OCI-LY7 (cell line): ENCODE results near the gene SLC6A18. TPM values are rescaled to one million over a fixed set of nuclear protein-coding genes. Genes with fewer than 3 reads are reported as not detected.

Experiments used
- BruUV-seq: library from RNA; stranded (reverse); fragments of 400-500 nt; replicated peaks from 2 replicates; lab custom pipeline; 2021; lab: Mats Ljungman, UMichigan
- CTCF ChIA-PET: fragments of 300-600 bp; sonication (Branson Sonifier 250); formaldehyde crosslinking; loops from one replicate; lab custom pipeline; 2022; ENCODE audit warnings: antibody characterized with exemption; ENCODE audit not compliant: unreplicated experiment; lab: Charles Lee
- POLR2A ChIA-PET: fragments of 300-600 bp; sonication (Branson Sonifier 250); formaldehyde crosslinking; loops from one replicate; lab custom pipeline; 2022; ENCODE audit warnings: antibody characterized with exemption; lab: Charles Lee
- DNase-seq: peaks from one replicate; pipeline ENCODE4 v3.0.0-alpha.2; 2015; ENCODE audit warnings: low spot score
- H2AFZ ChIP-seq: fragments of 200-600 bp; sonication (generic), shearing (Covaris generic); 2 replicates; pipeline ENCODE4 v1.6.1; 2014; ENCODE audit warnings: mild to moderate bottlenecking, antibody characterized with exemption, low read length, moderate library complexity
- H3K27ac ChIP-seq: fragments of 200-600 bp; sonication (generic); 2 replicates; pipeline ENCODE4 v1.5.1; 2014; ENCODE audit warnings: mixed run types, low read depth, mild to moderate bottlenecking, moderate library complexity, low read length, inconsistent platforms; ENCODE audit not compliant: poor library complexity, severe bottlenecking
- H3K36me3 ChIP-seq: fragments of 200-600 bp; sonication (generic); 2 replicates; pipeline ENCODE4 v1.6.1; 2014; ENCODE audit warnings: mild to moderate bottlenecking, antibody characterized with exemption, low read length, moderate library complexity, mixed read lengths; ENCODE audit not compliant: insufficient read depth
- H3K4me1 ChIP-seq: fragments of 200-600 bp; sonication (generic); 2 replicates; pipeline ENCODE4 v1.5.1; 2014; ENCODE audit warnings: mild to moderate bottlenecking, low read length; ENCODE audit not compliant: insufficient read depth, poor library complexity, severe bottlenecking
- H3K4me2 ChIP-seq: fragments of 200-600 bp; sonication (generic); 2 replicates; pipeline ENCODE4 v1.6.1; 2014; ENCODE audit warnings: mild to moderate bottlenecking, low read length
- H3K4me3 ChIP-seq: fragments of 200-600 bp; sonication (generic); 2 replicates; pipeline ENCODE4 v1.5.1; 2014; ENCODE audit warnings: mild to moderate bottlenecking, low read depth, low read length; ENCODE audit not compliant: poor library complexity, severe bottlenecking
- H3K79me2 ChIP-seq: fragments of 200-600 bp; sonication (generic); 2 replicates; pipeline ENCODE4 v1.6.1; 2016; ENCODE audit warnings: low read depth, mild to moderate bottlenecking, low read length, moderate library complexity, mixed read lengths; ENCODE audit not compliant: insufficient read depth
- H3K9me2 ChIP-seq: fragments of 200-600 bp; sonication (generic); 2 replicates; pipeline ENCODE4 v1.6.1; 2016; ENCODE audit warnings: mild to moderate bottlenecking, low read length, mixed read lengths; ENCODE audit not compliant: insufficient read depth
- H3K9me3 ChIP-seq: fragments of 200-600 bp; sonication (generic); 2 replicates; pipeline ENCODE4 v1.6.1; 2014; ENCODE audit warnings: mild to moderate bottlenecking, mixed run types, low read length, mixed read lengths
- H4K20me1 ChIP-seq: fragments of 200-600 bp; sonication (generic); 2 replicates; pipeline ENCODE4 v1.6.1; 2014; ENCODE audit warnings: mild to moderate bottlenecking, antibody characterized with exemption, low read length, moderate library complexity, mixed read lengths; ENCODE audit not compliant: insufficient read depth
- EZH2phosphoT487 ChIP-seq: fragments of 200-600 bp; sonication (generic); IDR thresholded peaks from 2 replicates; pipeline ENCODE4 v1.6.1; 2018; ENCODE audit warnings: low read depth, borderline replicate concordance, mild to moderate bottlenecking, mixed run types, antibody characterized with exemption, low read length, moderate library complexity, mixed read lengths
- intact Hi-C: fragments of 100-400 bp; cut with micrococcal nuclease; formaldehyde crosslinking; loops from one replicate; pipeline ENCODE4 v1.10.0; 2022; ENCODE audit not compliant: unreplicated experiment
- total RNA-seq, 2 experiments: library from RNA; depleted of rRNA in 1 of 2; stranded (reverse); fragments of >200 nt in 1 of 2; shearing (Covaris generic) in 1 of 2; gene quantifications; 2 replicates each; pipeline ENCODE4 v1.2.3, GENCODE V29; 2014 to 2022
- TF ChIP-seq, protein P1 (sequence below): fragments of 200-600 bp; sonication (generic); conservative IDR thresholded peaks from 2 replicates; pipeline ENCODE4 v1.5.1; 2014; ENCODE audit warnings: mild to moderate bottlenecking, antibody characterized with exemption, low read length, moderate library complexity, mixed read lengths

Gene SLC6A18
- total RNA-seq, 2 experiments from 2014 or later, result not detected

DNA sequence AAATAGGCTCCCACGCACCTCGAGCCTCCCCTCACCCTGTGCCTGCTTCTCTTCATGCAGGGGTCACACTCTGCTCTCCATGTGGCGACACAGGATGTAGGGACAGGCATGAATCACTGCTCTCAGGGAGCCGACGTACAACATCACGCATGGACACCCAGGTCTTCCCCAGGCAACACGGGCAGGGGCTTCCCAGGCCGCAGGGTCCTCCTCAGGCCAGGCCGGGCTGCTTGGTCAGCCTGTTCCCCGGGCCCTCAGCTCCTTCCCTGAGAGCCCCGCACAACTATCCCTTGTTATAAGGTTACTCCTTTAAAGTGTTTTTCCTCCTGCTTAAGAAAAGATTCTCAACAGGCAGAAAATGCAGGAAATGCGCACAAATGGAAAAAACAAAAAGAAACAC, 1.1 kb downstream of the SLC6A18 start:
- H3K9me2 ChIP-seq, result no peaks in the 10 kb centered on the region
- H3K4me3 ChIP-seq, result no peak overlapping the region
- intact Hi-C loops, result no loop called here
- H4K20me1 ChIP-seq, result no peaks in the 10 kb centered on the region
- ChIA-PET POLR2A (no interaction called here), CTCF (no interaction called here)
- H3K9me3 ChIP-seq, result no peaks in the 10 kb centered on the region
- BruUV-seq, result no TSS peak
- no peak overlapping the region for H3K4me2 ChIP-seq
- H3K4me1 ChIP-seq, result peaks cover 3% of the 10 kb centered on the region
- H3K79me2 ChIP-seq, result no peaks in the 10 kb centered on the region
- no peak overlapping the region for H2AFZ ChIP-seq
- no peak for DNase-seq
- TF ChIP-seq EZH2phosphoT487, result no peak
- TF ChIP-seq, protein P1, sequence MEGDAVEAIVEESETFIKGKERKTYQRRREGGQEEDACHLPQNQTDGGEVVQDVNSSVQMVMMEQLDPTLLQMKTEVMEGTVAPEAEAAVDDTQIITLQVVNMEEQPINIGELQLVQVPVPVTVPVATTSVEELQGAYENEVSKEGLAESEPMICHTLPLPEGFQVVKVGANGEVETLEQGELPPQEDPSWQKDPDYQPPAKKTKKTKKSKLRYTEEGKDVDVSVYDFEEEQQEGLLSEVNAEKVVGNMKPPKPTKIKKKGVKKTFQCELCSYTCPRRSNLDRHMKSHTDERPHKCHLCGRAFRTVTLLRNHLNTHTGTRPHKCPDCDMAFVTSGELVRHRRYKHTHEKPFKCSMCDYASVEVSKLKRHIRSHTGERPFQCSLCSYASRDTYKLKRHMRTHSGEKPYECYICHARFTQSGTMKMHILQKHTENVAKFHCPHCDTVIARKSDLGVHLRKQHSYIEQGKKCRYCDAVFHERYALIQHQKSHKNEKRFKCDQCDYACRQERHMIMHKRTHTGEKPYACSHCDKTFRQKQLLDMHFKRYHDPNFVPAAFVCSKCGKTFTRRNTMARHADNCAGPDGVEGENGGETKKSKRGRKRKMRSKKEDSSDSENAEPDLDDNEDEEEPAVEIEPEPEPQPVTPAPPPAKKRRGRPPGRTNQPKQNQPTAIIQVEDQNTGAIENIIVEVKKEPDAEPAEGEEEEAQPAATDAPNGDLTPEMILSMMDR, result no peak
- H3K27ac ChIP-seq, result no peak overlapping the region
- H3K36me3 ChIP-seq, result no peaks in the 10 kb centered on the region

GRCh38 chr5:1226839-1227581, 1.8 kb downstream of the SLC6A18 start:
- DNase-seq, result no peak
- Histone ChIP-seq H3K79me2 (no peaks in the 10 kb centered on the region), H3K9me3 (no peaks in the 10 kb centered on the region), H3K4me2 (no peak overlapping the region), H3K27ac (no peak overlapping the region), H3K4me3 (no peak overlapping the region), H3K4me1 (peaks cover 3% of the 10 kb centered on the region), H3K36me3 (no peaks in the 10 kb centered on the region), H3K9me2 (no peaks in the 10 kb centered on the region), H4K20me1 (no peaks in the 10 kb centered on the region), H2AFZ (no peak overlapping the region)
- intact Hi-C loops, result no loop called here
- POLR2A ChIA-PET, result interaction anchor here (0.7 kb wide), 1 partner anchor 331 kb away, joined by 7 read pairs; no protein-coding TSS in a partner anchor
- CTCF ChIA-PET, result no interaction called here
- BruUV-seq, result no TSS peak
- no peak for TF ChIP-seq EZH2phosphoT487
- TF ChIP-seq, protein P1, result no peak

- H3K9me3 ChIP-seq, result no peaks in the 10 kb centered on the region
- H3K4me3 ChIP-seq, result no peak overlapping the region
- H2AFZ ChIP-seq, result no peak overlapping the region
- no TSS peak for BruUV-seq
- no peak overlapping the region for H3K27ac ChIP-seq
- no peak overlapping the region for H3K4me2 ChIP-seq
- no peaks in the 10 kb centered on the region for H4K20me1 ChIP-seq
- DNase-seq, result no peak
- H3K4me1 ChIP-seq, result peaks cover 3% of the 10 kb centered on the region
- intact Hi-C loops, result no loop called here
- H3K79me2 ChIP-seq, result no peaks in the 10 kb centered on the region
- no peaks in the 10 kb centered on the region for H3K9me2 ChIP-seq
- H3K36me3 ChIP-seq, result no peaks in the 10 kb centered on the region
- TF ChIP-seq, protein P1, result no peak
- TF ChIP-seq EZH2phosphoT487, result no peak
- CTCF ChIA-PET, result no interaction called here
- POLR2A ChIA-PET, result no interaction called here
These were observed 2.5 kb downstream of the SLC6A18 start for GRCh38 chr5:1227667-1228066.
